AG04450 (cell line): ENCODE measurements around the gene LRRC10. TPM values are rescaled to one million over a fixed set of nuclear protein-coding genes. Genes with fewer than 3 reads are reported as not detected.

ENCODE experiments used
- CTCF ChIA-PET: fragments of 300-600, 350-600 bp; formaldehyde crosslinking; extraction: SDS; loops from one replicate; lab custom pipeline; 2022; ENCODE audit warnings: antibody characterized with exemption, inconsistent platforms; lab: Charles Lee
- POLR2A ChIA-PET: fragments of 350-600 bp; formaldehyde crosslinking; extraction: SDS; loops from one replicate; lab custom pipeline; 2021; ENCODE audit warnings: antibody characterized with exemption, inconsistent platforms; lab: Yijun Ruan, JAX
- DNase-seq: peaks from one replicate; pipeline ENCODE4 v3.0.0-alpha.2; 2011; ENCODE audit warnings: low read depth, low spot score
- H3K27ac ChIP-seq: one replicate; pipeline ENCODE4 v1.5.1; 2012; ENCODE audit warnings: low read depth, low read length, control low read depth
- H3K27me3 ChIP-seq: one replicate; pipeline ENCODE4 v1.6.0; 2012; ENCODE audit warnings: low read length; ENCODE audit not compliant: control insufficient read depth, insufficient read depth
- H3K4me3 ChIP-seq: 2 replicates; pipeline ENCODE4 v1.5.1; 2011; ENCODE audit warnings: mild to moderate bottlenecking, low read depth, low read length, control low read depth
- H3K9me3 ChIP-seq: 2 replicates; pipeline ENCODE4 v1.5.1; 2012; ENCODE audit warnings: low read length; ENCODE audit not compliant: control insufficient read depth, insufficient read depth
- CTCF ChIP-seq: IDR thresholded peaks from 2 replicates; pipeline ENCODE4 v1.5.1; 2011; ENCODE audit warnings: low read depth, low read length, control low read depth, inconsistent platforms
- polyA plus RNA-seq: library from polyadenylated mRNA; depleted of rRNA; stranded (reverse); fragments of >200 nt; gene quantifications from 2 replicates; pipeline ENCODE4 v1.2.3, GENCODE V29; 2011

Gene LRRC10
- polyA plus RNA-seq, 1 experiment, result not detected

- Histone ChIP-seq H3K4me3 (no peak overlapping the region), H3K27ac (no peak overlapping the region), H3K27me3 (no peaks in the 10 kb centered on the region), H3K9me3 (no peaks in the 10 kb centered on the region)
- POLR2A ChIA-PET, result interaction anchor here (0.6 kb wide), 1 partner anchor 16 kb away, joined by 3 read pairs; no protein-coding TSS in a partner anchor
- CTCF ChIA-PET, result interaction anchor here (0.6 to 4.6 kb wide), 59 partner anchors 9 to 818 kb away, joined by 3 to 127 read pairs (median 4); partner anchors contain the start of gene LRRC10
- TF ChIP-seq CTCF, result peak; percentile 91
- DNase-seq, result peak; percentile 34
Measured at GRCh38 chr12:69639400-69640016, 28.8 kb upstream of the LRRC10 start.

GRCh38 chr12:69633061-69633460, 22.4 kb upstream of the LRRC10 start:
- DNase-seq, result no peak
- Histone ChIP-seq H3K9me3 (no peaks in the 10 kb centered on the region), H3K4me3 (no peak overlapping the region), H3K27ac (no peak overlapping the region), H3K27me3 (no peaks in the 10 kb centered on the region)
- CTCF ChIA-PET, result no interaction called here
- POLR2A ChIA-PET, result no interaction called here
- TF ChIP-seq CTCF, result peak; percentile 11; the same call in 1 of the 2 replicates

- Histone ChIP-seq H3K27ac (no peak overlapping the region), H3K9me3 (no peaks in the 10 kb centered on the region), H3K27me3 (peaks cover 4% of the 10 kb centered on the region), H3K4me3 (no peak overlapping the region)
- ChIA-PET POLR2A (no interaction called here), CTCF (interaction anchor here (1.8 to 7.5 kb wide), 2 partner anchors 9 kb away, joined by 7 to 59 read pairs; no protein-coding TSS in a partner anchor)
- DNase-seq, result no peak
- peak; percentile 31; the same call in 1 of the 2 replicates for TF ChIP-seq CTCF
Measured at GRCh38 chr12:69630191-69630590, 19.5 kb upstream of the LRRC10 start.

GRCh38 chr12:69627501-69627900, 16.8 kb upstream of the LRRC10 start:
- POLR2A ChIA-PET, result no interaction called here

More at GRCh38 chr12:69627501-69627900, 16.8 kb upstream of the LRRC10 start:
- Histone ChIP-seq H3K27ac (no peak overlapping the region), H3K4me3 (no peak overlapping the region), H3K9me3 (no peaks in the 10 kb centered on the region), H3K27me3 (peaks cover 11% of the 10 kb centered on the region)
- TF ChIP-seq CTCF, result no peak
- DNase-seq, result no peak
- CTCF ChIA-PET, result interaction anchor here (0.6 to 7.5 kb wide), 2 partner anchors 12 to 41 kb away, joined by 3 to 59 read pairs; no protein-coding TSS in a partner anchor
